GM12891 (cell line): ENCODE measurements around the gene TTN.
A peak's percentile ranks its signal among the peaks of the same experiment; 100 is the strongest.

Source experiments
- DNase-seq: peaks from one replicate; pipeline ENCODE4 v3.0.0; 2011; ENCODE audit warnings: low spot score; ENCODE audit not compliant: insufficient read length
- FAIRE-seq: peaks from 2 replicates; lab custom pipeline; 2011; peaks lifted over from hg19 to GRCh38; lab: Jason Lieb, UNC
- PAX5 ChIP-seq: IDR thresholded peaks from 2 replicates; pipeline ENCODE4 v1.6.1; 2011; ENCODE audit warnings: low read length, moderate library complexity, mild to moderate bottlenecking; ENCODE audit not compliant: insufficient read depth, severe bottlenecking
- POLR2A ChIP-seq: IDR thresholded peaks from 2 replicates; pipeline ENCODE4 v1.6.1; 2011; ENCODE audit warnings: low read depth, low read length, control low read depth
- POLR2AphosphoS5 ChIP-seq: IDR thresholded peaks from 2 replicates; pipeline ENCODE4 v1.6.1; 2011; ENCODE audit warnings: low read depth, low read length, control low read depth
- POU2F2 ChIP-seq: IDR thresholded peaks from 2 replicates; pipeline ENCODE4 v1.6.1; 2011; ENCODE audit warnings: low read depth, mild to moderate bottlenecking, control low read depth, low read length, moderate library complexity
- SPI1 ChIP-seq: IDR thresholded peaks from 2 replicates; pipeline ENCODE4 v1.6.1; 2011; ENCODE audit warnings: low read depth, low read length, control low read depth
- TAF1 ChIP-seq: IDR thresholded peaks from 2 replicates; pipeline ENCODE4 v1.6.1; 2011; ENCODE audit warnings: low read depth, low read length, control low read depth

Gene TTN

DNA sequence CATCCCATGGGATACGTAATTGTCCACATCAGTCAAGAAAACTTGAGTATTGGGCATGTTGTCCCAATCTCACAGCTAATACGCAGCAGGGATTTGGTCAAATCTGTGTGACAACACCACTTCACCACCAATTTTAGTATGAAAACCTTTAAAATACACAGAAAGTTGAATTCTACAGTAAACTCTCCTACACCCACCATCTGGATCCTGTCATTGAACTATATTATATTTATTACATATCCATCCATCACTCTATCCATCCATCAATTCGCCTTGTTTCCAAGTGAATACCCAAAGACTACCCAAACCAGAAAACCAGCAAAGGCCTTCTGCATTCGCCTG is 328.0 kb downstream of the TTN start:
- DNase-seq (no peak), FAIRE-seq (no peak)
- TF ChIP-seq POLR2AphosphoS5 (no peak), SPI1 (no peak), TAF1 (no peak), POU2F2 (no peak), POLR2A (no peak), PAX5 (no peak)

DNA sequence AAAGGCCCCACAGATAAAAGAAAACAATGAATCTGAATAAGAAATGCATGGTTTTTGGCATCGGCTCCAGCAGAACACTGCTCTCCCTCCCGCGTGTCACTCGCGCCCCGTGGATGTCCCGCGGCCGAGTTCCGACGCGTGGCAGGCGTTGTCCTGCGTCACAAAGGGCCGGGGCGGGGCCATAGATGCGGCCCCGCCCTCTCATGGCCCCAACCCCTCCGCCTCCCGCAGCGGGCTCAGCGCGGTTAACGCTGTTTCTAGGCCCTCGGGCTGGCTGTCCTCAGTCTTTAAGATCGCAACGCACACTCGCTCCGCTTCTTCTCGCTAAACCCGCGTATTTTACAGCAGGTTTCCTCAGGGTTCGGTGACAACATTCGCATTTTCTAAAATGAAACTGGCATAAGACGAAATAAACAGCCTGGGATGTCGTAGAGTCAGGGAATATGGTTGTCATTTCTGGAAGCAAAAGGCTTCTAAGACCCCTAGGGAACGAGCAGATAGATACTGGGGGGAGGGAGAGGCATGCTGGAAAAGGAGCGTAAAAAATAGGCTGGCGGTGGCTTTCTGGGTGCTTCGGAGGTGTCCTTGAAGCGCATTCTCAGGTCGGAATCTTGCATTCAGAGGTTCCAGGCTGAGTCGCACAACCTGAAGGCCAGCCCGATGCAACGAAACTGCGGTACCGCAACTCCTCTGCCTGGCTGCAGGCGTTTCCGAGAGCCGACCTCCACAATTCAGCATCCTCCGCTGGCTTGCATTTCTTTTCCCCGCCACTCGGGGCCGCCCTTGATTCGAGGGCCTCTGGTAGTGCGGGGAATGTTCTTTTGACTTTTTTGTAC is 328.6 kb downstream of the TTN start, which contains the start of gene FKBP7:
Gene FKBP7 (minus strand): TSS at position 162 of the 836 bp plus-strand sequence. CDS start 101 bp downstream, at position 61.
- peak; percentile 97 for FAIRE-seq
- TF ChIP-seq POLR2AphosphoS5 = peak; percentile 58; the same call in 1 of the 2 replicates
- peak; percentile 27 for TF ChIP-seq TAF1
- TF ChIP-seq SPI1 = no peak
- TF ChIP-seq POU2F2 = no peak
- TF ChIP-seq POLR2A = peak; percentile 74
- TF ChIP-seq PAX5 = no peak
- DNase-seq = peak; percentile 51

DNA sequence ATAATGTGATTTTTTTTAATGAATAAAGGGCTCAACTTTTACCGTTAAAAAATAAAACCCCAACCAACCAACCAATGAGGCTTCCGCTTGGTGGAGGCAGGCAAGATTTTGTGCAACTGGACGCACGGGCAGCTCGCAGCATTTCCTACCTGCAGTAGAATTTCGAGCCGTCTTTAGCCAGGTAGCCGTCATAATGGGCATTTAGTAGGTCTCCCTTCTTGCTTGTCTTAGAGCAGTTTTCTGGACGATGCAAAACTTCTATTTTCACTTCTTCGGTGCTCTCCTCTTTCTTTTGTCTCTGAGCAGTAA is 329.1 kb downstream of the TTN start:
- TF ChIP-seq SPI1 (no peak), POLR2AphosphoS5 (no peak), POU2F2 (no peak), POLR2A (no peak), TAF1 (no peak), PAX5 (no peak)
- no peak for FAIRE-seq
- no peak for DNase-seq

DNA sequence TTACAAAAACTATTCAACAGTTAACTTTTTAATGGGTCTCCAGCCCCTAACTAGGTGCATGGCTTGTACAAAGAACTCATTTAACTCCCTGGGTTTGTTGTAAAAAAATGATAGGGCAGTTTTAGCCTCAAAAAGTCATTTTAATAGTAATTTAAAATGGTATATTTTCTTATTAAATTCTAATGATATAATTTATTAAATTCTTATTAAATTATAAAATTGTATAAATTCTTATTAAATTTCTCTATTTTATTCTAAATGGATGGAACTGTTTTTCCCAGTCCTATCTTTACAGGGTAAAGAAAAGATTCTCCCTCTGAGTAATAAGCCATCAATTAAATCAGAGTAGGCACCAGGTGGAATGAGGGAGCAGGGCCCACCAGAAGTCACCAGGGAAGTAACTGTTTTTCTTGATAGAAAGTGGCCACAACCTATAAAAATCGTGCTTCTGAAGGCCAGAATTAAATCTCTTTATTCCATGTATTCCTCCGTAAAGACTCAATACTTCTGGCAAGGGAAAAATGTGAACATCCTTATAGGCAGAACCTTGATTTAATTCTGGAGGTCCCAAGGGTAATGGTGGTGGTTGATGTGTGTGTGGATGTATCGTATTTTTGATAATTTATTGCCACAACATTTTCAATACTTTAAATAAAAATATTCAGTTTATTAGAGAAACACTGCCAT is 329.6 kb downstream of the TTN start:
- no peak for TF ChIP-seq TAF1
- TF ChIP-seq PAX5 = no peak
- TF ChIP-seq POLR2AphosphoS5 = no peak
- TF ChIP-seq SPI1 = no peak
- TF ChIP-seq POU2F2 = no peak
- no peak for TF ChIP-seq POLR2A
- DNase-seq (no peak), FAIRE-seq (no peak)

DNA sequence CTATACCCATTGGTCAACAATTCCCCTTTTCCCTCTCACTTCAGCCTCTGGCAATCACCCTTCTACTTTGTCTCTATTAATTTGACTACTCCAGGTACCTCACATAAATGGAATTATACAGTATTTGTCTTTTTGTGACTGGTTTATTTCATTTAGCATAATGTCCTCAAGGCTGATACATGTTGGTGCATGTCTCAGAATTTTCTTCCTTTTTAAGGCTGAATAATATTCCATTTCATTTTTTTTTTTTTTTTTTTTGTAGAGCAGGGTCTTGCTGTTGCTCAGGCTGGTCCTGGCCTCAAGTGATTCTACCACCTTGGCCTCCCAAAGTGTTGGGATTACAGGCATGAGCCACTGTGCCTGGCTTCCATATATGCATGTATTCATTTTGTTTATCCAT is 330.7 kb downstream of the TTN start:
- TF ChIP-seq POU2F2 (no peak), POLR2A (no peak), SPI1 (no peak), POLR2AphosphoS5 (no peak), PAX5 (no peak), TAF1 (no peak)
- no peak for FAIRE-seq
- no peak for DNase-seq
